ENCODE measurements around the gene TGM1. TPM values are rescaled to one million over a fixed set of nuclear protein-coding genes. Genes with fewer than 3 reads are reported as not detected.
A peak's percentile ranks its signal among the peaks of the same experiment; 100 is the strongest.
"Not testable (repeated sequence)": the region's sequence is repeated elsewhere in the genome, so short reads cannot be mapped to it uniquely, and the experiment has no call there.

The TGM1 gene
- polyA plus RNA-seq, 4 donors, result 1.6 to 6.6 (median 2.6) TPM

GRCh38 chr14:24255931-24256711 lies 6.9 kb downstream of the TGM1 start:
- DNase-seq (ENCODE audit: low read depth in 4 of 4, low spot score in 3 of 4), result no peak

GRCh38 chr14:24255438-24255837 lies 7.5 kb downstream of the TGM1 start:
- no peak for DNase-seq (ENCODE audit: low read depth in 4 of 4, low spot score in 3 of 4)

GRCh38 chr14:24254630-24255392 lies 8.2 kb downstream of the TGM1 start:
- DNase-seq (ENCODE audit: low read depth in 4 of 4, low spot score in 3 of 4), result no peak

- DNase-seq (ENCODE audit: low read depth in 4 of 4, low spot score in 3 of 4), result no peak
Measured at GRCh38 chr14:24253936-24254335, 9.0 kb downstream of the TGM1 start.

- no peak for DNase-seq (ENCODE audit: low read depth in 4 of 4, low spot score in 3 of 4)
Measured at GRCh38 chr14:24252289-24253124, 10.5 kb downstream of the TGM1 start.

- DNase-seq (ENCODE audit: low read depth in 4 of 4, low spot score in 3 of 4), result no peak
Measured at GRCh38 chr14:24251880-24252288, 11.1 kb downstream of the TGM1 start.

GRCh38 chr14:24250354-24250753 lies 12.6 kb downstream of the TGM1 start:
- DNase-seq (ENCODE audit: low read depth in 4 of 4, low spot score in 3 of 4), result no peak

- no peak for DNase-seq (ENCODE audit: low read depth in 4 of 4, low spot score in 3 of 4)
Measured at GRCh38 chr14:24249230-24250021, 13.6 kb downstream of the TGM1 start.

- DNase-seq (ENCODE audit: low read depth in 4 of 4, low spot score in 3 of 4), result no peak
Measured at GRCh38 chr14:24247422-24247821, 15.6 kb downstream of the TGM1 start.

- no peak for DNase-seq (ENCODE audit: low read depth in 4 of 4, low spot score in 3 of 4)
Measured at GRCh38 chr14:24246765-24247212, 16.2 kb downstream of the TGM1 start.

GRCh38 chr14:24245350-24245749 lies 17.6 kb downstream of the TGM1 start:
- DNase-seq (ENCODE audit: low read depth in 4 of 4, low spot score in 3 of 4), result not testable (repeated sequence)

GRCh38 chr14:24243336-24243836 lies 19.6 kb downstream of the TGM1 start:
- peak in 1 of 4 donors; percentile 14 for DNase-seq (ENCODE audit: low read depth in 4 of 4, low spot score in 3 of 4)

GRCh38 chr14:24241829-24242443 lies 21.0 kb downstream of the TGM1 start:
- peak in 2 of 4 donors; percentile 87 to 88 for DNase-seq (ENCODE audit: low read depth in 4 of 4, low spot score in 3 of 4)

- DNase-seq (ENCODE audit: low read depth in 4 of 4, low spot score in 3 of 4), result no peak
Measured at GRCh38 chr14:24240110-24240918, 22.7 kb downstream of the TGM1 start.

GRCh38 chr14:24238527-24239037 lies 24.4 kb downstream of the TGM1 start:
- no peak for DNase-seq (ENCODE audit: low read depth in 4 of 4, low spot score in 3 of 4)

GRCh38 chr14:24238123-24238522 lies 24.9 kb downstream of the TGM1 start:
- no peak for DNase-seq (ENCODE audit: low read depth in 4 of 4, low spot score in 3 of 4)

GRCh38 chr14:24237463-24237955 lies 25.5 kb downstream of the TGM1 start:
- no peak for DNase-seq (ENCODE audit: low read depth in 4 of 4, low spot score in 3 of 4)

Data from left renal pelvis (tissue), 4 donors.